Karpas-422 (cell line): ENCODE data around the gene FAM222A. TPM values are rescaled to one million over a fixed set of nuclear protein-coding genes. Genes with fewer than 3 reads are reported as not detected.
A peak's percentile ranks its signal among the peaks of the same experiment; 100 is the strongest.

ENCODE experiments used
- DNase-seq: peaks from one replicate; pipeline ENCODE4 v3.0.0-alpha.2; 2015
- H2AFZ ChIP-seq: fragments of 200-600 bp; sonication (generic); 2 replicates; pipeline ENCODE4 v1.6.1; 2014; ENCODE audit warnings: antibody characterized with exemption, low read length, mixed read lengths
- H3K27ac ChIP-seq: fragments of 200-600 bp; sonication (generic); 2 replicates; pipeline ENCODE4 v1.5.1; 2014; ENCODE audit warnings: mild to moderate bottlenecking, low read length, moderate library complexity
- H3K27me3 ChIP-seq: fragments of 200-600 bp; sonication (generic); 2 replicates; pipeline ENCODE4 v1.6.1; 2014; ENCODE audit warnings: low read length, mixed read lengths
- H3K36me3 ChIP-seq: fragments of 200-600 bp; sonication (generic); 2 replicates; pipeline ENCODE4 v1.6.1; 2014; ENCODE audit warnings: low read length, mixed read lengths; ENCODE audit not compliant: insufficient read depth
- H3K4me1 ChIP-seq: fragments of 200-600 bp; sonication (generic); 2 replicates; pipeline ENCODE4 v1.6.1; 2014; ENCODE audit warnings: mild to moderate bottlenecking, low read length, mixed read lengths
- H3K4me2 ChIP-seq: fragments of 200-600 bp; sonication (generic); 2 replicates; pipeline ENCODE4 v1.6.1; 2014; ENCODE audit warnings: low read length, low read depth, mild to moderate bottlenecking; ENCODE audit not compliant: poor library complexity, severe bottlenecking
- H3K4me3 ChIP-seq: fragments of 200-600 bp; sonication (generic); 2 replicates; pipeline ENCODE4 v1.5.1; 2014; ENCODE audit warnings: mild to moderate bottlenecking, antibody characterized with exemption, low read length, mixed read lengths
- H3K79me2 ChIP-seq: fragments of 200-600 bp; sonication (generic); 2 replicates; pipeline ENCODE4 v1.6.1; 2014; ENCODE audit warnings: mild to moderate bottlenecking, low read length, mixed read lengths
- H3K9ac ChIP-seq: fragments of 200-600 bp; sonication (generic); 2 replicates; pipeline ENCODE4 v1.6.0; 2014; ENCODE audit warnings: low read length
- H3K9me2 ChIP-seq: fragments of 200-600 bp; sonication (generic), shearing (Covaris generic); replicated peaks from 2 replicates; pipeline ENCODE4 v1.6.0; 2014; ENCODE audit warnings: mild to moderate bottlenecking, low read length, moderate library complexity; ENCODE audit not compliant: insufficient read depth
- H3K9me3 ChIP-seq: fragments of 300-700, 200-600 bp; sonication (generic); 2 replicates; pipeline ENCODE4 v1.6.1; 2014; ENCODE audit warnings: low read length, mixed read lengths
- H4K20me1 ChIP-seq: fragments of 200-600 bp; sonication (generic); 2 replicates; pipeline ENCODE4 v1.6.1; 2014; ENCODE audit warnings: mild to moderate bottlenecking, antibody characterized with exemption, low read length, low read depth; ENCODE audit not compliant: insufficient read depth
- total RNA-seq: library from RNA; depleted of rRNA; stranded (reverse); fragments of >200 nt; shearing (Covaris generic); gene quantifications from 2 replicates; pipeline ENCODE4 v1.2.3, GENCODE V29; 2014; ENCODE audit warnings: low replicate concordance

The FAM222A gene
- total RNA-seq, 1 experiment from 2014 or later: 0.11 TPM

GRCh38 chr12:109732321-109733305 is 19.0 kb downstream of the FAM222A start:
- no peaks in the 10 kb centered on the region for H3K27me3 ChIP-seq
- H4K20me1 ChIP-seq: peaks cover 11% of the 10 kb centered on the region; the same call in 1 of the 2 replicates
- H3K79me2 ChIP-seq: no peaks in the 10 kb centered on the region
- H2AFZ ChIP-seq: no peak overlapping the region
- H3K36me3 ChIP-seq: no peaks in the 10 kb centered on the region
- no peak overlapping the region for H3K4me2 ChIP-seq
- DNase-seq: no peak
- no peak overlapping the region for H3K27ac ChIP-seq
- no peaks in the 10 kb centered on the region for H3K9me2 ChIP-seq
- no peaks in the 10 kb centered on the region for H3K9me3 ChIP-seq
- H3K4me3 ChIP-seq: no peak overlapping the region
- no peak overlapping the region for H3K9ac ChIP-seq
- no peaks in the 10 kb centered on the region for H3K4me1 ChIP-seq

GRCh38 chr12:109734219-109735000 is 20.8 kb downstream of the FAM222A start:
- Histone ChIP-seq H2AFZ (no peak overlapping the region), H3K4me2 (no peak overlapping the region), H3K36me3 (no peaks in the 10 kb centered on the region), H3K9me2 (no peaks in the 10 kb centered on the region), H3K4me3 (no peak overlapping the region), H3K27me3 (no peaks in the 10 kb centered on the region), H3K9me3 (no peaks in the 10 kb centered on the region), H3K27ac (no peak overlapping the region), H4K20me1 (peaks cover 9% of the 10 kb centered on the region; the same call in 1 of the 2 replicates), H3K9ac (no peak overlapping the region), H3K79me2 (no peaks in the 10 kb centered on the region), H3K4me1 (no peaks in the 10 kb centered on the region)
- no peak for DNase-seq

GRCh38 chr12:109735051-109735521 is 21.5 kb downstream of the FAM222A start:
- DNase-seq: no peak
- no peaks in the 10 kb centered on the region for H3K4me1 ChIP-seq
- H3K9ac ChIP-seq: no peak overlapping the region

GRCh38 chr12:109735825-109736551 is 22.4 kb downstream of the FAM222A start:
- Histone ChIP-seq H2AFZ (no peak overlapping the region), H3K36me3 (no peaks in the 10 kb centered on the region), H3K27me3 (no peaks in the 10 kb centered on the region), H3K9me3 (no peaks in the 10 kb centered on the region), H3K4me2 (no peak overlapping the region), H3K4me3 (no peak overlapping the region), H3K9me2 (no peaks in the 10 kb centered on the region), H3K9ac (no peak overlapping the region), H3K27ac (no peak overlapping the region), H3K4me1 (no peaks in the 10 kb centered on the region), H3K79me2 (no peaks in the 10 kb centered on the region), H4K20me1 (peaks cover 12% of the 10 kb centered on the region; the same call in 1 of the 2 replicates)
- no peak for DNase-seq

More at GRCh38 chr12:109735051-109735521, 21.5 kb downstream of the FAM222A start:
- H3K79me2 ChIP-seq: no peaks in the 10 kb centered on the region
- no peaks in the 10 kb centered on the region for H3K9me3 ChIP-seq
- H3K4me3 ChIP-seq: no peak overlapping the region
- no peaks in the 10 kb centered on the region for H3K36me3 ChIP-seq
- H3K27ac ChIP-seq: no peak overlapping the region
- peaks cover 12% of the 10 kb centered on the region; the same call in 1 of the 2 replicates for H4K20me1 ChIP-seq
- no peaks in the 10 kb centered on the region for H3K9me2 ChIP-seq
- no peak overlapping the region for H3K4me2 ChIP-seq
- no peak overlapping the region for H2AFZ ChIP-seq
- H3K27me3 ChIP-seq: no peaks in the 10 kb centered on the region

GRCh38 chr12:109736552-109737108 is 23.0 kb downstream of the FAM222A start:
- H3K4me3 ChIP-seq: no peak overlapping the region
- H3K4me1 ChIP-seq: no peaks in the 10 kb centered on the region
- H3K27me3 ChIP-seq: no peaks in the 10 kb centered on the region
- H3K9ac ChIP-seq: no peak overlapping the region
- no peak overlapping the region for H2AFZ ChIP-seq
- no peaks in the 10 kb centered on the region for H3K9me3 ChIP-seq
- no peaks in the 10 kb centered on the region for H3K36me3 ChIP-seq
- DNase-seq: peak; percentile 68
- no peak overlapping the region for H3K27ac ChIP-seq
- H3K79me2 ChIP-seq: no peaks in the 10 kb centered on the region
- H3K9me2 ChIP-seq: no peaks in the 10 kb centered on the region
- no peak overlapping the region for H3K4me2 ChIP-seq
- peaks cover 12% of the 10 kb centered on the region; the same call in 1 of the 2 replicates for H4K20me1 ChIP-seq

GRCh38 chr12:109737126-109737525 is 23.5 kb downstream of the FAM222A start:
- H3K36me3 ChIP-seq: no peaks in the 10 kb centered on the region
- peaks cover 12% of the 10 kb centered on the region; the same call in 1 of the 2 replicates for H4K20me1 ChIP-seq
- DNase-seq: no peak
- no peaks in the 10 kb centered on the region for H3K79me2 ChIP-seq
- no peak overlapping the region for H3K9ac ChIP-seq
- H3K4me1 ChIP-seq: no peaks in the 10 kb centered on the region
- H3K4me2 ChIP-seq: no peak overlapping the region
- no peak overlapping the region for H3K4me3 ChIP-seq
- H3K9me2 ChIP-seq: no peaks in the 10 kb centered on the region
- H2AFZ ChIP-seq: no peak overlapping the region
- H3K27ac ChIP-seq: no peak overlapping the region
- no peaks in the 10 kb centered on the region for H3K27me3 ChIP-seq
- no peaks in the 10 kb centered on the region for H3K9me3 ChIP-seq

GRCh38 chr12:109737631-109738030 is 24.0 kb downstream of the FAM222A start:
- Histone ChIP-seq H3K4me2 (no peak overlapping the region), H3K9me2 (no peaks in the 10 kb centered on the region), H3K27me3 (no peaks in the 10 kb centered on the region), H3K79me2 (no peaks in the 10 kb centered on the region), H3K4me1 (no peaks in the 10 kb centered on the region), H3K4me3 (no peak overlapping the region), H3K27ac (no peak overlapping the region), H3K9me3 (no peaks in the 10 kb centered on the region), H3K36me3 (no peaks in the 10 kb centered on the region), H2AFZ (no peak overlapping the region), H3K9ac (no peak overlapping the region), H4K20me1 (peaks cover 12% of the 10 kb centered on the region; the same call in 1 of the 2 replicates)
- no peak for DNase-seq
